ENCODE measurements around the gene SPSB4.
"Not testable (repeated sequence)": the region's sequence is repeated elsewhere in the genome, so short reads cannot be mapped to it uniquely, and the experiment has no call there.

The SPSB4 gene

GRCh38 chr3:141116721-141117120 lies 65.6 kb downstream of the SPSB4 start:
- no peak for DNase-seq (ENCODE audit: low spot score)

GRCh38 chr3:141117982-141118381 lies 66.8 kb downstream of the SPSB4 start:
- not testable (repeated sequence) for DNase-seq (ENCODE audit: low spot score)

- no peak for DNase-seq (ENCODE audit: low spot score)
Observed at GRCh38 chr3:141122455-141123030, 71.4 kb downstream of the SPSB4 start.

GRCh38 chr3:141123677-141124410 lies 72.7 kb downstream of the SPSB4 start:
- no peak for DNase-seq (ENCODE audit: low spot score)

DNA sequence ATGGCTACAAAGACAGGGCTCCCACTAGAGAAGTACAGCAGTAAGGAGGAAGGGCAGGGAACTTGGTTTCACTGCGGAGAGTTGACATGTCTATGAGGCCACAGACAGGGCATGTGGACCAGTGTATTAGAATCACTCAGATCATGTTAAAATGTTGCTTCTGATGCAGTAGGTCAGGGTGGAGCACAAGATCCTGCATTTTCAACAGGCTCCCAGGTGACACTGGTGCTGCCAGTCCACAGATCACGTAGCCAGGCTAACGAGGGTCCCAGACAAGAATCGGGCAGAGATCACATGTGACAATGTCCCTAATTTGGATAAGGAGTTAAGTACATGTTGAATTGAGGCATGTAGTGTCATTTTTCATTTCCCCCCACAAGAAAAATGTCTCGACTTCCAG lies 73.6 kb downstream of the SPSB4 start:
- no peak for DNase-seq (ENCODE audit: low spot score)

DNA sequence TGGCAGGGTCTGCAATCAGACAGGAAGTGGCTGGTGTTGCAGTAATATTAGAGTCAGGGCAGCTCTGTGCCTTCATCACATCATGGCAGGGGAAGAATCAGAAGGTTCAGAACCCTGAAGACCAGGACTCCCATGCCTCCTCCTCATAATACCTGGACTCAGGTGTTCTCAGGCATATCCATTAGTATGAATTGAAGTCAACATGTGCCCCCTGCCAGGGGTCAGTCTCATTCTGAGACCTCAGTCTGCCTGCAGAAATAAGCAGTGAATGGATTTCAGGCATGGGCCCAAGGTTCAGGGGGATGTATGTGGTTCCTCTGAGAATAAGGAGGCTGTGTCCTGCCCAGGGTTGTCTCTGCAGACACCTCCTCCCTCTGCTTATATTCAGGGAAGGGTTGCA lies 74.2 kb downstream of the SPSB4 start:
- DNase-seq (ENCODE audit: low spot score) = no peak

DNA sequence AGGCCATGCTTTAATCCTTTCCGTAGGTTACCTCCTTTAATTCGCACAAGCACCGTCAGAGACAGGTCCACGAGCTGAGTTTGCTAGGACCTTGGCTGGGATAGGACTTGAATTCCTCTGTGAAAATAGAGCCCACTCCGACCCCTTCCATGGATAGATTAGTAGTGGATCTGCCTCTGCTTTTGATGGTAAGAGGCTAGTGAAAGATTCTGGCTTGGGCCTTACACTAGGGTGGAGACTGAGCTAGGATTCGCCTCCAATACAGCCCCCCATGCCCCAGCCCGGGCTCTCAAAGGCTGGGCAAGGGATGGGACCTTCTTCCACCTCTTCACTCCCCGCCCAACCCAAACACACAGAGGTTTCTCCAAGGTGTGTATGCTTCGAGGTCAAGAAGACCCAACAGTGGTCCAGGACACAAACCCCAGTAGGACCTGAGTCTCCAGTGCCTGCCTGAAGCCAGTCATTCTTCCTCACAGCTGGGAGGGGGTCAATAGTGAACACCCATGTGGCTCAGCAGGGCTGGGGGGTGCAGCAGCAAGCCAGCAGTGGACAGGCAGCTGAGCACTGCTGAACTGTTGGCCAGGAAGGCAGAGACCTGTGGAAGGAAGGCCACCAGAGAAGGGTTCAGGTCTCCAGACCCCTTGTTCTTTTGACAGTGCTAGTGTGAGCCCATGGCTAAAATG lies 75.7 kb downstream of the SPSB4 start:
- no peak for DNase-seq (ENCODE audit: low spot score)

DNA sequence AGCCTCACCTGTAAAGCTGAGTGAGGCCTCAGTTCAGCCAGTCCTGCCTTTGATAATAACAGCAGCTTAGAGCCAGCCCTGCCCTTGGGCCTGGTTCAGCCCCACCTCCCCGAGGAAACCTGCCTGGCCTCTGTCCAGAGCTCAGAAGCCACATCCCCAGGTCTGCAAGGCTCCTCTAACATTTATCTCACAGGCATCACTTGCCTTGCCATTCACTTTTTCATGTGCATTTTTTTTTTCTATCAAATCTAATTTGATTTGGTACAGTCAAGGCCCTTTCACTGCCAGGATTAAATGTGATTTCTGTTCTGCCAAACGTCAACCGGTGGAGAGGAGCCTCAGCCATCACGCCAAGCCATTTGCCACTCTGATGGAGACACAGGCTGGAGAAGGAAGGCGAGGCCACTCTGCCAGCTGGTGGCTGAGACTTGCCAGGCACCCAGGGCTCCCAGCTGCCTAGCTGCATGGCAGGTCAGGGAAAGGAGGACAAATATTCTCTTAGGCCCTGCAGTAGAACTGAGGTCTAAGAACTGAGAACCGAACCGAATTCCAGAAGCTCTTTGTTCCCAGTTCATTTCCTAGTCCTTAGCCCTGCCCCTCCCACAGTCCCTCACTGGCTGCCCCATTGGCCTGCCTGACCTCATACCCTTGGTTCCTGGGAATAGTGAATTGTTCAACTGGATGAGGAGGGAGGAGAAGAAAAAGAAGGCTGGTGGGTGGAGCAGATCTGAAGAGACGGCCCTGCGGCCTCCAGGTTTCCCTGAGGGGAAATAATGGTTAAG lies 76.4 kb downstream of the SPSB4 start:
- no peak for DNase-seq (ENCODE audit: low spot score)

- no peak for DNase-seq (ENCODE audit: low spot score)
Observed at GRCh38 chr3:141128126-141128777, 77.1 kb downstream of the SPSB4 start.

DNA sequence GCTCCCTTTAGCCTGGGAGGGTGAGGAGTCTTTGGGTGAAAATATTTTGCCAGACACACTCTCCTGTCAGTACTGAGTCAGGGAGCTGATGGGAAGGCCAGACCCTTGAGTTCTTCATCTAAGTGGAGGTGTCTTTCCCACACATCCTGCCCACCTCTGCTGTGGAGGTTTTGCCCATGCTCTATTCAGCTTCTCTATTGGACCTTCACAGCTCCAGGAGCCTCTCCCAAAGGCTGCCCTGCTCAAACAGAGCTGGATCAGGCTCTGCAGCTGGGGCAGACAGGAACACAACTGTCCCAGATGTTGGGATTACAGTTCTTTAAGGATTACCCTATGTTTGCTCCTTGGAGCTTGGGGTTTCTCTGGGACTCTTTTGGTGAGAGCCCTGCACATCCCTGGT lies 77.9 kb downstream of the SPSB4 start:
- DNase-seq (ENCODE audit: low spot score) = no peak

DNA sequence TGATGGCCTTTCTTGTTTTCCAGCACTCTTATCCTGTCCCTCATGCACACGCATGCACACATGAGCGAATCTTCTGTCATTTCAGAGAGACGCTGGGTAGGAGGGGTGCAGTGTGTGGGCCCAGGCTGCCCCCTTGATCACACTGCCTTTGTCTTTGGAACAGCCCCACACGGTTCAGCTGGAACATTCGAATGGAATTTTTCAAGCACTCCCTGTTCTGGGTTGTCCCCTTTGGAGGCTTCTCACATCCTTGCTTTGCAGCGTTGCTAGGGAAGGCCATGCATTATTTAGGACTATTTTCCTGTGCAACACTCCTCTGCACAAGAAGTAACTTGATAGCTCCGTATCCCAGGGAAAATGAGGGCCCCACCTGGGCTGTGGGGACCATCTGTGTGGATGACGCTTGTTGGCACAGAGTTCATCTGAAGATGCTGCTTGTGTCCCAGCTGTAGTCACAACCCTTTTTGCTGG lies 78.4 kb downstream of the SPSB4 start:
- no peak for DNase-seq (ENCODE audit: low spot score)

DNA sequence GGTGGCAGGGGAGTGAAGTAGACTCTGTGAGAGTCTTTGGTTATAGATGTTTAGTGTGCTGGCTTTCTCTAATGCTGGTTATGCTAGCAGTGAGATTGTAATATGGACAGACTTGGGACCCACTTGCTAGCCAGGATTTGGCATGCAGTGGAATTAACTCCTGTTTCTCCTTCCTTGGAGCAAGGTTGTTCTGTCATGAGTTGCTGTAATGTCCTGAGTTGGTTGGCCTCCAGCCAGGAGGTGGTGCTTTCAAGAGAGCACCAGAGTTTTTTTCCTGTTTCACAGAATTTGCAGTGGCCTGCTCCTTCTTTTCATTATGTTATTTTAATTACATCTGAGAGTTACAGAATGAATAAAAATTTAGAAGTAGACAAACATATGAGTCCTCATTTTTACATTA lies 92.4 kb downstream of the SPSB4 start:
- DNase-seq (ENCODE audit: low spot score) = no peak

- no peak for DNase-seq (ENCODE audit: low spot score)
Observed at GRCh38 chr3:141146979-141147470, 95.9 kb downstream of the SPSB4 start.

DNA sequence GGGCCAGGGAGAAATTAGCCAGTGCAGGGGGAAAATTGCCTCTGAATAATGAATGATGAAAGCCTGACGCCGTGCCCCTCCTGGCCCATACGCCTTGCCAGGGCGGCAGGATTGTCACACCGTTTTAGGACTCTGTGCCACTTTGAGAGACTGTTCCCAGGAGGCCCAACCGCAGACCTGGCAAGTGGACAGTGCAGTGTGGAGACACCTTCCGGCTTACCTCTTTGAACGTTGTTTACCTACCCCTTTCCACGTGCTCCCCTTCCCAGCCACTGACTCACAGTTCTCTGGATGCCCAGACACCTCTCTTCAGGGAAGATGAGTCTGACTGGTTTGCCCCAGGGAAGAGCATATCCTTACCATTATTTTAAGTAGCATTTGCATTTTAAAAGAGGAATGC lies 96.5 kb downstream of the SPSB4 start:
- no peak for DNase-seq (ENCODE audit: low spot score)

DNA sequence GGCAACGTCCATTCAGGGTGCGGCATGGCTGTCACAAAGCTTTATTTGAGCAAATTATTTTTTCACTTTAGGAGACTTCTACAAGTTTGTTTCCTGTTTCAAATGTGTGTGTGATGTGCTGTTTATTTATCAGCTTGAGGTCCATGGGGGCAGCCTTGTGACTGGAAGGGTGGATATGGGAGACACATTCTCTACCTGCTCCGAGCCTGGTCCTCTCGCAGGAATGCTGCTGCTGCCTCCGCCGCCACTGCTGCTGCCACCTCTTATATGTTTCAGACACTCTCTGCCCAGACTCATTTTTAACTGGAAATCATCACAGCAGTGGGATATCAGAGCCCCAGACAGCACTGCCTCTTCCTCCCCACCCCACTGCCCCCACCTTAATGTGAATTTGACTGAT lies 97.0 kb downstream of the SPSB4 start:
- no peak for DNase-seq (ENCODE audit: low spot score)

- DNase-seq (ENCODE audit: low spot score) = no peak
Observed at GRCh38 chr3:141148770-141149169, 97.6 kb downstream of the SPSB4 start.

GRCh38 chr3:141150081-141150830 lies 99.1 kb downstream of the SPSB4 start:
- no peak for DNase-seq (ENCODE audit: low spot score)

- DNase-seq (ENCODE audit: low spot score) = no peak
Observed at GRCh38 chr3:141150931-141151330, 99.8 kb downstream of the SPSB4 start.

- DNase-seq (ENCODE audit: low spot score) = no peak
Observed at GRCh38 chr3:141151439-141151838, 100.3 kb downstream of the SPSB4 start.

GRCh38 chr3:141152130-141152529 lies 101.0 kb downstream of the SPSB4 start:
- DNase-seq (ENCODE audit: low spot score) = no peak
